Mucosa of stomach (tissue), 1 donor: ENCODE results near the gene CACNA2D3.

ENCODE experiments used
- H3K27me3 ChIP-seq: one replicate; pipeline ENCODE4 v1.7.0; 2013; ENCODE audit warnings: mild to moderate bottlenecking, low read length; ENCODE audit not compliant: control insufficient read depth, insufficient read depth
- H3K36me3 ChIP-seq: one replicate; pipeline ENCODE4 v1.7.0; 2013; ENCODE audit warnings: low read length; ENCODE audit not compliant: control insufficient read depth, insufficient read depth
- H3K4me1 ChIP-seq: one replicate; pipeline ENCODE4 v1.7.0; 2013; ENCODE audit warnings: mild to moderate bottlenecking, low read length; ENCODE audit not compliant: control insufficient read depth, insufficient read depth
- H3K4me3 ChIP-seq: one replicate; pipeline ENCODE4 v1.7.0; 2013; ENCODE audit warnings: low read length
- H3K9ac ChIP-seq: one replicate; pipeline ENCODE4 v1.7.0; 2013; ENCODE audit warnings: mild to moderate bottlenecking, low read length, moderate library complexity
- H3K9me3 ChIP-seq: one replicate; pipeline ENCODE4 v1.7.0; 2013; ENCODE audit warnings: mild to moderate bottlenecking, low read length, moderate library complexity; ENCODE audit not compliant: control insufficient read depth
- donor health status: Pancreatic carcinoma.

CACNA2D3 gene

DNA sequence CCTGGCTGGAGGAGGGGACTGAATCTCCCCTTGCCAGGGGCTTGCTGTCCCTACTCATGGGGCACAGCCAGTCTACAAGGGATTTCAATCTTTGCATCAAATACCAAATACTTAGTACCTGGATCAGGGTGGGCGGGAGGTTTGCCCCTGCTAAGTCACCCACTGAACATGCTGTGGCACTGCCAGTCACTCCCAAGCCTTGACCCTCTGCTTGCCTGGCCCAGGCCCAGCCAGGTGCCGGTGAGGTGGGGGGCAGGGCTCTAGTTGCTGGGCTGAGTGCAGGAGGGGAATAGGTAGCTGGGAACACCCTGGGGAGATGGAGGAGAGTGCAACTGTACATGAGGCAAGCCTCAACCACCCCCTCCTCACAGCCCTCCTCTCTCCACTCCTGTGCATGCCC, 941.8 kb downstream of the CACNA2D3 start:
- H3K9ac ChIP-seq: no peak overlapping the region
- H3K36me3 ChIP-seq: no peaks in the 10 kb centered on the region
- no peaks in the 10 kb centered on the region for H3K27me3 ChIP-seq
- H3K9me3 ChIP-seq: no peaks in the 10 kb centered on the region
- no peaks in the 10 kb centered on the region for H3K4me1 ChIP-seq
- no peak overlapping the region for H3K4me3 ChIP-seq

DNA sequence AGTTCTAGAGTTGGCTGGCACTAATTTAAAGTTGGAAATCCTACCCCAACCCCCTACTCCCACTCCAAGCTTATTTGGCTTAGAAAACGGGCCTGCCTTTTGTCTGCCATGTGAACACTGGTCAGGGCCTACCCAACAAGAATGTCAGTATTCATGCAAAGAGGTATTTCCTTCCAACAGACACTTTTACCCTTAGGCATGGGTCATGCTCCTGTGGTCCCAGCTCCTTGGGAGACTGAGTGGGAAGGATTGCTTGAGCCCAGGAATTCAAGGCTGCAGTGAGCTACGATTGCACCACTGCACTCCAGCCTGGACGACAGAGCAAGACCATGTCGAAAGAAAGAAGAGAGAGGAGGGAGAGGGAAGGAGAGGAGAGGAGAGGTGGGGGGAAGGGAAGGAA, 943.0 kb downstream of the CACNA2D3 start:
- Histone ChIP-seq H3K27me3 (no peaks in the 10 kb centered on the region), H3K4me1 (no peaks in the 10 kb centered on the region), H3K9me3 (no peaks in the 10 kb centered on the region), H3K36me3 (no peaks in the 10 kb centered on the region), H3K4me3 (no peak overlapping the region), H3K9ac (no peak overlapping the region)

DNA sequence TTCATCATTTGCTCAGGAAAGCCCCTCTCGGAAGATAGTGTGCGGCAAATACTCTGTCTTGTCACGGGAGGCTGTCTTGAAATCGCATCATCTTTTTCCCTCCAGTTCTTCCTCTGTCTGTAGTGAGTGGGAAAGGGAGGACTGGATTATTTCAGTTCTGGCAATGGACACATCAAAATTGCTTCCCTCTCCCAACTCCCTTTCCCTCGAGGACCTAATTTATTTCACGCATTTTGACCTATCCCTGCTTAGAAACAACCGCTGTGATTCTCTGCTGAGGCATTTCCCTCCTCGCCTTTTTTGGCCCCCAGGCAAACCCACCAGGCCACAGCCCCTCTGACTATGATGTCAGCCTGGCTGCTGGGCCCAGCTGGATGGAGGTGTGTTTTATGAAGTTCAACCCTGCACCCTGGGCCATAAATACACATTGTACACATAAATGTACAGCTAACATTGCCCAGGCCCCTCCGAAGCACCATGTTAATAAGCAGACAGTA, 944.2 kb downstream of the CACNA2D3 start:
- Histone ChIP-seq H3K4me3 (no peak overlapping the region), H3K36me3 (no peaks in the 10 kb centered on the region), H3K9me3 (no peaks in the 10 kb centered on the region), H3K4me1 (no peaks in the 10 kb centered on the region), H3K9ac (no peak overlapping the region), H3K27me3 (no peaks in the 10 kb centered on the region)

DNA sequence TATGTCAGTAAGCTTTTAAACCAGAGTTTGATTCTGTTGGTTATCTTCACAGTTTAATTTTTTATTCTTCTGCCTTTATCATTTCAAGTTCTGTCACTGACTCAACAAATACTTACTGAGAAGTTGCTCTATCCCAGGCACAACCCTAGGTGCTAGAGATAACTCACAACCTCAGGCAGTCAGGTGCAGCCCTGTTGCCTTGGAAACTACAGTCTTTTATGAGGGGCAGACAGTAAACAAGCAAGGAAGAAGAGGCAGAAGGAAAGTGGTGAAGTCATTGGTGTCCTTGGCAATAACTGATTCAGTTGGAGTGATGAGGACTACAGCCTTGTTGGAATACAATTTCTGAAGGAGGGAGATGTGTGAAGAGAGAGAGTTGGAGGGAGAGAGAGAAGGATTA, 947.6 kb downstream of the CACNA2D3 start:
- Histone ChIP-seq H3K9ac (no peak overlapping the region), H3K27me3 (no peaks in the 10 kb centered on the region), H3K9me3 (no peaks in the 10 kb centered on the region), H3K4me1 (no peaks in the 10 kb centered on the region), H3K4me3 (no peak overlapping the region), H3K36me3 (no peaks in the 10 kb centered on the region)

DNA sequence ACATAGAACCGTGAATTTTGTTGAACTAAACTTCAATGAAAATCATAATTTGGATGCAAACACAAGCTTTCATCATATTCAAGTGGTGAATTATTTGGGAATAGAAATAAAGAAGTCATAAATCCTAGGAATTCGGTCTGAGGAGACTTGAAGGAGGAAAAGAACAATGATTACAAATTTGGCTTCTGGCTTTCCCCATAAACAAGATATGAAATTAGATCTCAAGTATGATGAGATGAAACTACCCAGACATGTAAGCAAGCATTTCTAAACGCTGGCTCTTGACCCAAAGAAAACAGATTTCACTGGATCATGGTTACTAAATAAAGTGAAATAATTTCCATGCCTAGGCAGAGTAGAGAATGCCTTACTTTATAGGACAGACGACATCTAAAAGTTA, 952.4 kb downstream of the CACNA2D3 start:
- Histone ChIP-seq H3K4me1 (no peaks in the 10 kb centered on the region), H3K9ac (no peak overlapping the region), H3K27me3 (no peaks in the 10 kb centered on the region), H3K36me3 (no peaks in the 10 kb centered on the region), H3K4me3 (no peak overlapping the region), H3K9me3 (no peaks in the 10 kb centered on the region)

DNA sequence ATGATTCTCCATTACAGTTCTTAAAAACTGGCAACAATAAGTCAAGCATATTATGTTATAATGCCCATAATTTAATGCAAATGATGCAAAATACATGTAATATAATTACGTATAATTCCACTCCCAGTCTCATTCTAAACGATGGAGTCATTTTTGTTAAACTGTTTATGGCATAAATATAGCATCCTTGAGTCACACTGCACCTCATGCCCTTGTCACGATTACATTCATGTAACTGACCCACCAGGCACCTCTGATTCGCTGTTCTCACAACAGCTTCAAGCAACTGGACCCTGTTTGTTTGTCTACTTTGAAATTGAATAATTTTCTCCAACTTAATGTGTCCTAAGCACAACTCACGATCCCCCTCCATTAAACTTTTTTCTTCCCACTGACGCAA, 953.5 kb downstream of the CACNA2D3 start:
- no peak overlapping the region for H3K4me3 ChIP-seq
- H3K36me3 ChIP-seq: no peaks in the 10 kb centered on the region
- H3K9ac ChIP-seq: no peak overlapping the region
- H3K4me1 ChIP-seq: no peaks in the 10 kb centered on the region
- no peaks in the 10 kb centered on the region for H3K9me3 ChIP-seq
- H3K27me3 ChIP-seq: no peaks in the 10 kb centered on the region

DNA sequence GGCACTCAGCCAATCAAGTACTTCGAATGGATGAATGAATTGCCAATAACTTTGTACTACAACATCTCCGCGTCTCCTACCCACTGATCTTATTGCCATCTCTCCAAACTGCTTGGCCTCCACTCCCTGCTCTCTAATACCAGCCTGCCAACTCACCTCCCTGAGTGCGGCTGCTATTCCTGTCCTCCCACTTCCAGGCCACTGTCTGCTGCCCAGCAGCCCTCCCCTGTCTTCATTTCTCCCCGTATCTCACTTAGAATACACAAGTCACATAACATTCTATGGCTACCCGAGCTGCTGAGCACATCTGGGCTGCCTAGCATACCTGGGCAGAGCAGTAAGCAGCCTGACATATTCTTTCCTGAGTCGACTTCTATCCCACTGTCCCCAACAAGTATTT, 955.4 kb downstream of the CACNA2D3 start:
- H3K36me3 ChIP-seq: no peaks in the 10 kb centered on the region
- no peak overlapping the region for H3K9ac ChIP-seq
- no peak overlapping the region for H3K4me3 ChIP-seq
- H3K4me1 ChIP-seq: no peaks in the 10 kb centered on the region
- no peaks in the 10 kb centered on the region for H3K27me3 ChIP-seq
- no peaks in the 10 kb centered on the region for H3K9me3 ChIP-seq

DNA sequence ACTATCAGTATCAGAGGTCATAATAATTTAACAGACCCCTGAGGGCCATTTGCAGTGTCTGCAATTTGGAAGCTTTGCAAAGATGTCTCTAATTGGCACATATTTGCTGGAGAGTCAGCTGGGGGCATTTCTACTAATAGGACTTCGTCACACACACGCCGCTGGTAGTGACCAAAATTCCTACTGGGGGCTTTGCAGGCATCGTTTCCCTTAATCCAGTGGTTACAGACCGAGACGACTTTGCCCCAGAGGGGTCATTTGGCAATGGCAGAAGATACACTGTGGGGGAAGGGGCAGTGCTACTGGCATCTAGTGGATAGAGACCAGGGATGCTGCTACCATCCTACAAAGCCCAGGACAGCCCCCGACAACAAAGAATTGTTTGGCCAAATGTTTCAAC, 956.5 kb downstream of the CACNA2D3 start:
- no peaks in the 10 kb centered on the region for H3K9me3 ChIP-seq
- no peaks in the 10 kb centered on the region for H3K27me3 ChIP-seq
- H3K36me3 ChIP-seq: no peaks in the 10 kb centered on the region
- no peaks in the 10 kb centered on the region for H3K4me1 ChIP-seq
- H3K9ac ChIP-seq: no peak overlapping the region
- H3K4me3 ChIP-seq: no peak overlapping the region

DNA sequence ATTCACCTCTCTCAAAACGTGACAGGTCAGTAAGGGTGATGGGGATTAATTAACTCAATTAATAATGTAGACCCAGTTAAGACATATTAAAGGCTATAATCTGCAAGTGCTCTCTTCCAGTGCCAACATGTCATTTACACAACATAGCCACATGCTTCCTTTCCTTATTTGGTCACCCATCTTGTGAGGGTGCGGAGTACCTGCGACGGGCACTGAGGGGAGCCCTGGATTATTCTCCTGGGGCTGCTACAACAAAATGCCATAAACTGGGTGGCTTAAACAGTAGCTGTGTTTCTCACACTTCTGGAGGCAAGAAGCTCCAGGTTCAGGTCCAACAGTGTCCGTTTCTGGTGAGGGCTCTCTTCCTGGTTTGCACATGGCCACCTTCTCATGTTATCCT, 962.9 kb downstream of the CACNA2D3 start:
- no peaks in the 10 kb centered on the region for H3K4me1 ChIP-seq
- no peaks in the 10 kb centered on the region for H3K9me3 ChIP-seq
- H3K9ac ChIP-seq: no peak overlapping the region
- H3K4me3 ChIP-seq: no peak overlapping the region
- no peaks in the 10 kb centered on the region for H3K27me3 ChIP-seq
- no peaks in the 10 kb centered on the region for H3K36me3 ChIP-seq

DNA sequence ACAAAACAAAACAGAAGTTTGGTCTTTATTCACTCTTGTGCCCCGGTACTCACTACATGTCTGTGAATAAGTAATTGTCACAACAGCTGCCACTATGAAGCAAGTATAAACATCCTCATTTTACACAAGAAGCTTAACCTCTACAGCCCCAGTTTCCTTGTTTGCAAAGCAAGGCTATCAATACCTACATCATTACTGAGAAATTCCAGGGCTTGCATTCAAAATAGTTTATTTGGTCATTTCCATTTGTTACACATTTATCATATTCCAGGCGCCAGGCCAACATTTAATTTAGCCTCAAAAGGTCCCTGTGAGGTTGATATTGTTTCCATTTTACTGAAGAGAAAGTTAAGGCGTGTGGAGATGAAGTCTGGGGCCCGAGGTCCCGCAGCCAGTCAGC, 966.9 kb downstream of the CACNA2D3 start:
- Histone ChIP-seq H3K4me3 (no peak overlapping the region), H3K4me1 (no peaks in the 10 kb centered on the region), H3K9me3 (no peaks in the 10 kb centered on the region), H3K9ac (no peak overlapping the region), H3K36me3 (no peaks in the 10 kb centered on the region), H3K27me3 (no peaks in the 10 kb centered on the region)

DNA sequence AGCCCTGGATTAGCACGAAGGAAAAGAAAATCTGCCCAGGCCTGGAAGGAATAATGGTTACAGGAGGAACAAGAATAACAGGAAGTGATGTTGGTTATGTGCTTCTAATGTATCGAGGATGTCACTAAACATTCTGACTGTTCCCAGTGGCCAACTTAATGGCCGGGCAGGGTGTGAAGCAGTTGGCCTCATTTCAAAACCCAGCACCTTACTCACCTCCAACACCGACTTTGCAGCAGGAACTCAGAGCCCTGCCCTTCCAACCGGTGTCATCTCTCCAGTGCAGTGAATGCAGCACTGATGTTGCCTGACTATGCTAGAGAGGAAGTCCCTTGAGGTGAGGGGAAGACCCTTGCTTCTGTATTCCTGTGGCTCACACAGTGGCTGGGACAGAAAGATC, 967.9 kb downstream of the CACNA2D3 start:
- H3K27me3 ChIP-seq: no peaks in the 10 kb centered on the region
- H3K36me3 ChIP-seq: no peaks in the 10 kb centered on the region
- no peaks in the 10 kb centered on the region for H3K4me1 ChIP-seq
- no peak overlapping the region for H3K9ac ChIP-seq
- H3K9me3 ChIP-seq: no peaks in the 10 kb centered on the region
- no peak overlapping the region for H3K4me3 ChIP-seq

DNA sequence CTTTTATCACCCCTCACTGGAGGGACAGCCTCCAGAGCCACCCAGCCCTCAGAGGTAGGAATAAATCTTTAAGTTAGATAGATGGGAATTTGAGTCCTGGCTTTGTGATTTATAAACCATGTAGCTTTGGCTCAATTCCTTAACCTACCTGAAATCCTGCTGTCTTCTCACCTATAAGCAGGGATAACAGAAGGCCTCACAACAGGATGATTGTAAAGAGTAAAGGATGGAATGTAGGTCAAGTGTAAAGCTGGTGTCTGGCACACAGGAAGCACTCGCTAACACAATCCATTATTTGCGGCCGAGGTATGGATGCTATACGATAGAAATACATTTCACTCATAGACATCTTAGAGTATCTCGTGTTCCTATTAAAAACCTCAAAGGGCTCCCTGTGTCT, 968.4 kb downstream of the CACNA2D3 start:
- H3K9me3 ChIP-seq: no peaks in the 10 kb centered on the region
- H3K27me3 ChIP-seq: no peaks in the 10 kb centered on the region
- H3K9ac ChIP-seq: no peak overlapping the region
- H3K4me1 ChIP-seq: no peaks in the 10 kb centered on the region
- no peak overlapping the region for H3K4me3 ChIP-seq
- no peaks in the 10 kb centered on the region for H3K36me3 ChIP-seq
